ENCODE data around the gene RASL11B. TPM values are rescaled to one million over a fixed set of nuclear protein-coding genes. Genes with fewer than 3 reads are reported as not detected.

The RASL11B gene
- total RNA-seq, 2 experiments from 2014 or later: 0.25 to 0.33 TPM

- ChIA-PET CTCF (no interaction called here), POLR2A (no interaction called here)
- Mint-ChIP-seq H3K27me3 (no peaks in the 10 kb centered on the region), H3K27ac (no peak overlapping the region), H3K4me3 (no peak overlapping the region), H3K9me3 (no peaks in the 10 kb centered on the region), H3K4me1 (no peaks in the 10 kb centered on the region), H3K36me3 (ENCODE audit: low read depth) (peaks cover 9% of the 10 kb centered on the region)
- no peak for DNase-seq
Measured at GRCh38 chr4:52869656-52870055, 7.5 kb downstream of the RASL11B start.

GRCh38 chr4:52870225-52870624, 8.1 kb downstream of the RASL11B start:
- Mint-ChIP-seq H3K9me3 (no peaks in the 10 kb centered on the region), H3K4me1 (no peaks in the 10 kb centered on the region), H3K36me3 (ENCODE audit: low read depth) (peaks cover 9% of the 10 kb centered on the region), H3K27me3 (no peaks in the 10 kb centered on the region), H3K4me3 (no peak overlapping the region), H3K27ac (no peak overlapping the region)
- POLR2A ChIA-PET: no interaction called here
- no peak for DNase-seq
- CTCF ChIA-PET: no interaction called here

- POLR2A ChIA-PET: no interaction called here
- CTCF ChIA-PET: no interaction called here
- H3K4me3 Mint-ChIP-seq: no peak overlapping the region
- no peaks in the 10 kb centered on the region for H3K9me3 Mint-ChIP-seq
- H3K36me3 Mint-ChIP-seq (ENCODE audit: low read depth): peaks cover 9% of the 10 kb centered on the region
- no peaks in the 10 kb centered on the region for H3K27me3 Mint-ChIP-seq
- no peak for DNase-seq
- H3K4me1 Mint-ChIP-seq: peaks cover 8% of the 10 kb centered on the region
- H3K27ac Mint-ChIP-seq: no peak overlapping the region
Measured at GRCh38 chr4:52873191-52873590, 11.1 kb downstream of the RASL11B start.

- no peaks in the 10 kb centered on the region for H3K9me3 Mint-ChIP-seq
- no peak overlapping the region for H3K4me3 Mint-ChIP-seq
- H3K36me3 Mint-ChIP-seq (ENCODE audit: low read depth): peaks cover 9% of the 10 kb centered on the region
- no peaks in the 10 kb centered on the region for H3K27me3 Mint-ChIP-seq
- H3K27ac Mint-ChIP-seq: no peak overlapping the region
- DNase-seq: no peak
- POLR2A ChIA-PET: no interaction called here
- CTCF ChIA-PET: no interaction called here
- peaks cover 8% of the 10 kb centered on the region for H3K4me1 Mint-ChIP-seq
Measured at GRCh38 chr4:52873861-52874343, 11.8 kb downstream of the RASL11B start.

- H3K4me3 Mint-ChIP-seq: no peak overlapping the region
- H3K9me3 Mint-ChIP-seq: no peaks in the 10 kb centered on the region
- POLR2A ChIA-PET: no interaction called here
- H3K4me1 Mint-ChIP-seq: peaks cover 8% of the 10 kb centered on the region
- no peak for DNase-seq
- CTCF ChIA-PET: no interaction called here
- H3K27me3 Mint-ChIP-seq: no peaks in the 10 kb centered on the region
- H3K27ac Mint-ChIP-seq: no peak overlapping the region
- peaks cover 9% of the 10 kb centered on the region for H3K36me3 Mint-ChIP-seq (ENCODE audit: low read depth)
Measured at GRCh38 chr4:52874948-52875347, 12.8 kb downstream of the RASL11B start.

- H3K27me3 Mint-ChIP-seq: no peaks in the 10 kb centered on the region
- H3K4me1 Mint-ChIP-seq: peaks cover 8% of the 10 kb centered on the region
- H3K36me3 Mint-ChIP-seq (ENCODE audit: low read depth): peaks cover 9% of the 10 kb centered on the region
- H3K27ac Mint-ChIP-seq: no peak overlapping the region
- ChIA-PET POLR2A (no interaction called here), CTCF (no interaction called here)
- H3K9me3 Mint-ChIP-seq: no peaks in the 10 kb centered on the region
- no peak overlapping the region for H3K4me3 Mint-ChIP-seq
- no peak for DNase-seq
Measured at GRCh38 chr4:52876069-52876468, 14.0 kb downstream of the RASL11B start.

- DNase-seq: no peak
- no peaks in the 10 kb centered on the region for H3K27me3 Mint-ChIP-seq
- H3K9me3 Mint-ChIP-seq: no peaks in the 10 kb centered on the region
- no peak overlapping the region for H3K27ac Mint-ChIP-seq
- peaks cover 6% of the 10 kb centered on the region for H3K36me3 Mint-ChIP-seq (ENCODE audit: low read depth)
- ChIA-PET POLR2A (no interaction called here), CTCF (no interaction called here)
- peaks cover 8% of the 10 kb centered on the region for H3K4me1 Mint-ChIP-seq
- no peak overlapping the region for H3K4me3 Mint-ChIP-seq
Measured at GRCh38 chr4:52877036-52877435, 14.9 kb downstream of the RASL11B start.

GRCh38 chr4:52877694-52878093, 15.6 kb downstream of the RASL11B start:
- no peak for DNase-seq
- no peak overlapping the region for H3K4me3 Mint-ChIP-seq
- peaks cover 8% of the 10 kb centered on the region for H3K4me1 Mint-ChIP-seq
- no peaks in the 10 kb centered on the region for H3K27me3 Mint-ChIP-seq
- peaks cover under 1% of the 10 kb centered on the region for H3K36me3 Mint-ChIP-seq (ENCODE audit: low read depth)
- ChIA-PET CTCF (no interaction called here), POLR2A (no interaction called here)
- no peak overlapping the region for H3K27ac Mint-ChIP-seq
- H3K9me3 Mint-ChIP-seq: no peaks in the 10 kb centered on the region

GRCh38 chr4:52879471-52879870, 17.4 kb downstream of the RASL11B start:
- Mint-ChIP-seq H3K4me1 (peaks cover 8% of the 10 kb centered on the region), H3K27me3 (no peaks in the 10 kb centered on the region), H3K9me3 (no peaks in the 10 kb centered on the region), H3K27ac (no peak overlapping the region), H3K36me3 (ENCODE audit: low read depth) (no peaks in the 10 kb centered on the region), H3K4me3 (no peak overlapping the region)
- no peak for DNase-seq
- ChIA-PET CTCF (no interaction called here), POLR2A (no interaction called here)

- CTCF ChIA-PET: no interaction called here
- POLR2A ChIA-PET: no interaction called here
- Mint-ChIP-seq H3K4me3 (no peak overlapping the region), H3K27me3 (no peaks in the 10 kb centered on the region), H3K9me3 (no peaks in the 10 kb centered on the region), H3K36me3 (ENCODE audit: low read depth) (peaks cover 5% of the 10 kb centered on the region), H3K4me1 (peaks cover 5% of the 10 kb centered on the region), H3K27ac (no peak overlapping the region)
- DNase-seq: no peak
Measured at GRCh38 chr4:52880994-52881393, 18.9 kb downstream of the RASL11B start.

- ChIA-PET POLR2A (no interaction called here), CTCF (interaction anchor here (1.2 kb wide), 1 partner anchor 9 kb away, joined by 3 read pairs; no protein-coding TSS in a partner anchor)
- H3K27ac Mint-ChIP-seq: no peak overlapping the region
- H3K4me3 Mint-ChIP-seq: no peak overlapping the region
- peaks cover 5% of the 10 kb centered on the region for H3K36me3 Mint-ChIP-seq (ENCODE audit: low read depth)
- no peaks in the 10 kb centered on the region for H3K4me1 Mint-ChIP-seq
- H3K9me3 Mint-ChIP-seq: peaks cover 3% of the 10 kb centered on the region
- no peak for DNase-seq
- H3K27me3 Mint-ChIP-seq: no peaks in the 10 kb centered on the region
Measured at GRCh38 chr4:52883183-52883621, 21.1 kb downstream of the RASL11B start.

- Mint-ChIP-seq H3K27ac (no peak overlapping the region), H3K4me3 (no peak overlapping the region), H3K36me3 (ENCODE audit: low read depth) (peaks cover 12% of the 10 kb centered on the region), H3K9me3 (peaks cover 7% of the 10 kb centered on the region), H3K4me1 (peaks cover 3% of the 10 kb centered on the region), H3K27me3 (no peaks in the 10 kb centered on the region)
- DNase-seq: no peak
- ChIA-PET CTCF (interaction anchor here (1.2 kb wide), 1 partner anchor 9 kb away, joined by 3 read pairs; no protein-coding TSS in a partner anchor), POLR2A (no interaction called here)
Measured at GRCh38 chr4:52883707-52884669, 21.9 kb downstream of the RASL11B start.

GRCh38 chr4:52884994-52885393, 22.9 kb downstream of the RASL11B start:
- Mint-ChIP-seq H3K27ac (no peak overlapping the region), H3K27me3 (no peaks in the 10 kb centered on the region), H3K36me3 (ENCODE audit: low read depth) (peaks cover 12% of the 10 kb centered on the region), H3K9me3 (peaks cover 7% of the 10 kb centered on the region), H3K4me1 (peaks cover 10% of the 10 kb centered on the region), H3K4me3 (no peak overlapping the region)
- ChIA-PET POLR2A (no interaction called here), CTCF (no interaction called here)
- no peak for DNase-seq

GRCh38 chr4:52889354-52889753, 27.2 kb downstream of the RASL11B start:
- H3K36me3 Mint-ChIP-seq (ENCODE audit: low read depth): peaks cover 12% of the 10 kb centered on the region
- H3K27ac Mint-ChIP-seq: no peak overlapping the region
- ChIA-PET CTCF (interaction anchor here (1.2 kb wide), 1 partner anchor 25 kb away, joined by 3 read pairs; no protein-coding TSS in a partner anchor), POLR2A (no interaction called here)
- no peaks in the 10 kb centered on the region for H3K27me3 Mint-ChIP-seq
- peaks cover 28% of the 10 kb centered on the region for H3K4me1 Mint-ChIP-seq
- DNase-seq: no peak
- peaks cover 7% of the 10 kb centered on the region for H3K9me3 Mint-ChIP-seq
- no peak overlapping the region for H3K4me3 Mint-ChIP-seq

Measured in activated CD4-positive, alpha-beta memory T cell treated with anti-CD3 and anti-CD28 coated beads, Interleukin-2, amount 10 ng/mL, durations not matched to agents 7 days and 5 days (primary cell).